G401 (cell line): ENCODE data around the gene WSB2. TPM values are rescaled to one million over a fixed set of nuclear protein-coding genes. Genes with fewer than 3 reads are reported as not detected.

ENCODE experiments used
- DNase-seq: peaks from one replicate; pipeline ENCODE4 v3.0.0-alpha.2; 2015; ENCODE audit warnings: low spot score
- in situ Hi-C: cut with HindIII; loops from 2 replicates; pipeline ENCODE4 v1.10.0; 2016; ENCODE audit warnings: low sequenced_read_pairs, mixed read lengths
- total RNA-seq: library from RNA; depleted of rRNA; stranded (reverse); fragments of >200 nt; shearing (Covaris generic); gene quantifications from 2 replicates; pipeline ENCODE4 v1.2.3, GENCODE V29; 2014

WSB2 gene
- total RNA-seq, 1 experiment from 2014 or later = 139 TPM

GRCh38 chr12:118064608-118065007 is 3.6 kb upstream of the WSB2 start:
- peak; percentile 13 for DNase-seq
- in situ Hi-C loops = no loop called here

GRCh38 chr12:118063576-118064391 is 2.8 kb upstream of the WSB2 start:
- no peak for DNase-seq
- in situ Hi-C loops = no loop called here

GRCh38 chr12:118061873-118062843 is 1.2 kb upstream of the WSB2 start:
- in situ Hi-C loops = no loop called here
- peak; percentile 82 for DNase-seq

GRCh38 chr12:118060301-118061010 is 523 bp downstream of the WSB2 start:
- in situ Hi-C loops = no loop called here
- DNase-seq = peak; percentile 62

- in situ Hi-C loops = no loop called here
- peak; percentile 42 for DNase-seq
These were observed 1.4 kb downstream of the WSB2 start for GRCh38 chr12:118059341-118060191.

- in situ Hi-C loops = no loop called here
- DNase-seq = no peak
These were observed 2.1 kb downstream of the WSB2 start for GRCh38 chr12:118058881-118059280.

- in situ Hi-C loops = no loop called here
- no peak for DNase-seq
These were observed 2.8 kb downstream of the WSB2 start for GRCh38 chr12:118058227-118058626.

- no peak for DNase-seq
- in situ Hi-C loops = no loop called here
These were observed 4.9 kb downstream of the WSB2 start for GRCh38 chr12:118055865-118056773.

- in situ Hi-C loops = no loop called here
- no peak for DNase-seq
These were observed 5.8 kb downstream of the WSB2 start for GRCh38 chr12:118055144-118055557.

GRCh38 chr12:118053071-118053985 is 7.7 kb downstream of the WSB2 start:
- DNase-seq = no peak
- in situ Hi-C loops = no loop called here

- DNase-seq = peak; percentile 27
- in situ Hi-C loops = no loop called here
These were observed 8.5 kb downstream of the WSB2 start for GRCh38 chr12:118052324-118053070.

GRCh38 chr12:118050972-118051910 is 9.7 kb downstream of the WSB2 start:
- DNase-seq = no peak
- in situ Hi-C loops = no loop called here

GRCh38 chr12:118046430-118046829 is 14.5 kb downstream of the WSB2 start:
- in situ Hi-C loops = no loop called here
- no peak for DNase-seq

GRCh38 chr12:118044577-118044976 is 16.4 kb downstream of the WSB2 start:
- no peak for DNase-seq
- in situ Hi-C loops = no loop called here

- no peak for DNase-seq
- in situ Hi-C loops = no loop called here
These were observed 16.9 kb downstream of the WSB2 start for GRCh38 chr12:118044075-118044474.
